DND-41 (cell line): ENCODE measurements around the gene SNPH.

Experiments used
- ATAC-seq: fragments of 200-7000 bp; cut with Tn5 transposase; 3 replicates; pipeline ENCODE4 v1.9.1; 2021; ENCODE audit warnings: low read depth; ENCODE audit not compliant: insufficient read depth
- DNase-seq: peaks from one replicate; pipeline ENCODE4 v3.0.0-alpha.2; 2020
- H2AFZ ChIP-seq: 2 replicates; pipeline ENCODE4 v1.6.0; 2012; ENCODE audit warnings: low read depth, low read length
- H3K27ac ChIP-seq: 2 replicates; pipeline ENCODE4 v1.5.1; 2012; ENCODE audit warnings: low read length, inconsistent platforms
- H3K27me3 ChIP-seq: fragments of 200-600 bp; sonication (generic); 2 replicates; pipeline ENCODE4 v1.6.0; 2012; ENCODE audit warnings: low read length, mild to moderate bottlenecking, inconsistent platforms; ENCODE audit not compliant: insufficient read depth, poor library complexity
- H3K36me3 ChIP-seq: 2 replicates; pipeline ENCODE4 v1.5.1; 2012; ENCODE audit warnings: low read length, inconsistent platforms; ENCODE audit not compliant: insufficient read depth
- H3K4me1 ChIP-seq: 2 replicates; pipeline ENCODE4 v1.5.1; 2012; ENCODE audit warnings: mild to moderate bottlenecking, low read length; ENCODE audit not compliant: insufficient read depth
- H3K4me2 ChIP-seq: 2 replicates; pipeline ENCODE4 v1.6.0; 2012; ENCODE audit warnings: mild to moderate bottlenecking, moderate library complexity, low read length, inconsistent platforms; ENCODE audit not compliant: insufficient read depth
- H3K4me3 ChIP-seq, 2 experiments: fragments of 200-600 bp in 1 of 2; shearing (Covaris generic) in 1 of 2; 2 replicates each; pipeline ENCODE4 v1.5.1; 2012 to 2016; ENCODE audit warnings: inconsistent platforms in 2 of 2, low read length in 2 of 2, mild to moderate bottlenecking in 2 of 2, low read depth in 1 of 2, moderate library complexity in 1 of 2
- H3K79me2 ChIP-seq: 2 replicates; pipeline ENCODE4 v1.6.0; 2012; ENCODE audit warnings: low read length, inconsistent platforms; ENCODE audit not compliant: insufficient read depth
- H3K9ac ChIP-seq: 2 replicates; pipeline ENCODE4 v1.6.0; 2012; ENCODE audit warnings: low read depth, mild to moderate bottlenecking, inconsistent platforms, low read length, moderate library complexity
- H3K9me3 ChIP-seq: 2 replicates; pipeline ENCODE4 v1.5.1; 2012; ENCODE audit warnings: low read length, moderate library complexity, mild to moderate bottlenecking, inconsistent platforms; ENCODE audit not compliant: insufficient read depth, severe bottlenecking
- H4K20me1 ChIP-seq: 2 replicates; pipeline ENCODE4 v1.6.0; 2012; ENCODE audit warnings: low read length; ENCODE audit not compliant: insufficient read depth
- CTCF ChIP-seq: IDR thresholded peaks from 2 replicates; pipeline ENCODE4 v1.5.1; 2012; ENCODE audit warnings: borderline replicate concordance, low read length, moderate library complexity, mild to moderate bottlenecking; ENCODE audit not compliant: poor library complexity, severe bottlenecking; ENCODE audit errors: extremely low read depth
- EZH2 ChIP-seq: IDR thresholded peaks from 3 replicates; pipeline ENCODE4 v1.6.1; 2012; ENCODE audit warnings: borderline replicate concordance, low read depth, mild to moderate bottlenecking, moderate library complexity, low read length, inconsistent platforms; ENCODE audit not compliant: severe bottlenecking

SNPH gene

DNA sequence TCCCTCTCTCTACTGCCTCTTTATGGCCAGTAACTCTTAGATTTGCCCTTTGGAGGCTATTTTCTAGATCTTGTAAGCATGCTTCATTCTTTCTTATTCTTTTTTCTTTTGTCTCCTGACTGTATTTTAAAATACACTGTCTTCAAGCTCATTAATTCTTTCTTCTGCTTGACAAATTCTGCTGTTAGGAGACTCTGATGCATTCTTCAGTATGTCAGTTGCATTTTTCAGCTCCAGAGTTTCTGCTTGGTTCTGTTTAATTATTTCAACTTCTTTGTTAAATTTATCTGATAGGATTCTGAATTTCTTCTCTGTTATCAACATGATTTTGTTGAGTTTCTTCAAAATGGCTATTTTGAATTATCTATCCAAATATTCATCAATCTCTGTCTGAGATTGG is 87.9 kb downstream of the SNPH start:
- TF ChIP-seq EZH2 (no peak), CTCF (no peak)
- Histone ChIP-seq H3K36me3 (peaks cover 38% of the 10 kb centered on the region), H4K20me1 (peaks cover 7% of the 10 kb centered on the region; the same call in 1 of the 2 replicates), H3K27ac (no peak overlapping the region), H3K27me3 (no peaks in the 10 kb centered on the region), H3K79me2 (peaks cover 39% of the 10 kb centered on the region), H3K4me3 (no peak overlapping the region), H3K9ac (no peak overlapping the region), H3K9me3 (peaks cover 3% of the 10 kb centered on the region), H2AFZ (no peak overlapping the region), H3K4me2 (no peak overlapping the region), H3K4me1 (0 out of 2 replicates have a peak, but pooled peaks cover 3% of the 10 kb centered on the region)
- DNase-seq, result no peak
- ATAC-seq, result no peak

- Histone ChIP-seq H3K27me3 (no peaks in the 10 kb centered on the region), H3K9ac (no peak overlapping the region), H3K4me3 (no peak overlapping the region), H3K4me1 (peaks cover 8% of the 10 kb centered on the region), H4K20me1 (peaks cover 25% of the 10 kb centered on the region; the same call in 1 of the 2 replicates), H2AFZ (no peak overlapping the region), H3K36me3 (peaks cover 72% of the 10 kb centered on the region), H3K9me3 (no peaks in the 10 kb centered on the region), H3K79me2 (peaks cover 57% of the 10 kb centered on the region), H3K27ac (no peak overlapping the region), H3K4me2 (no peak overlapping the region)
- no peak for TF ChIP-seq EZH2
- no peak for TF ChIP-seq CTCF
- DNase-seq, result peak; percentile 21
- peak; percentile 74 for ATAC-seq
Measured at GRCh38 chr20:1357921-1358671, 92.0 kb downstream of the SNPH start.
